HepG2 (cell line): Measurements from ENCODE around the gene PAM16. TPM values are rescaled to one million over a fixed set of nuclear protein-coding genes. Genes with fewer than 3 reads are reported as not detected.

Source experiments
- ATF3 ChIP-seq: sonication (generic); formaldehyde crosslinking; IDR thresholded peaks from 2 replicates; pipeline ENCODE4 v1.4.0; 2020; ENCODE audit warnings: missing genetic modification reagents
- CHD2 ChIP-seq: IDR thresholded peaks from 2 replicates; pipeline ENCODE4 v1.6.1; 2011; ENCODE audit warnings: low read depth, low read length, improper control_type of control experiment
- FOXM1 ChIP-seq: sonication (generic); formaldehyde crosslinking; IDR thresholded peaks from 2 replicates; pipeline ENCODE4 v1.5.0; 2020; ENCODE audit warnings: missing genetic modification reagents
- FOXP4 ChIP-seq: sonication (generic); formaldehyde crosslinking; IDR thresholded peaks from 2 replicates; pipeline ENCODE4 v1.4.0; 2020; ENCODE audit warnings: missing genetic modification reagents
- HES4 ChIP-seq: sonication (generic); formaldehyde crosslinking; IDR thresholded peaks from 2 replicates; pipeline ENCODE4 v1.9.0; 2021; ENCODE audit warnings: mild to moderate bottlenecking, missing genetic modification reagents, borderline replicate concordance
- HIVEP1 ChIP-seq: sonication (generic); formaldehyde crosslinking; IDR thresholded peaks from 2 replicates; pipeline ENCODE4 v1.4.0; 2020; ENCODE audit warnings: mild to moderate bottlenecking, missing genetic modification reagents
- KDM6A ChIP-seq: IDR thresholded peaks from 2 replicates; pipeline ENCODE4 v1.6.1; 2016; ENCODE audit warnings: low read depth
- MLX ChIP-seq: IDR thresholded peaks from 2 replicates; pipeline ENCODE4 v1.6.1; 2016
- MXD3 ChIP-seq: IDR thresholded peaks from 2 replicates; pipeline ENCODE4 v1.6.1; 2016; ENCODE audit warnings: mild to moderate bottlenecking, missing biosample characterization, missing genetic modification reagents
- NFYB ChIP-seq: sonication (generic); formaldehyde crosslinking; IDR thresholded peaks from 2 replicates; pipeline ENCODE4 v1.4.0; 2020; ENCODE audit warnings: missing genetic modification reagents
- PATZ1 ChIP-seq: sonication (generic); formaldehyde crosslinking; IDR thresholded peaks from 2 replicates; pipeline ENCODE4 v1.4.0; 2020; ENCODE audit warnings: missing genetic modification reagents
- PTBP1 ChIP-seq: fragments of 200-400 bp; formaldehyde crosslinking; IDR thresholded peaks from 2 replicates; pipeline ENCODE4 v1.6.1; 2018; ENCODE audit warnings: low read length, low read depth; ENCODE audit not compliant: poor library complexity, severe bottlenecking
- SETDB1 ChIP-seq: sonication (generic); formaldehyde crosslinking; IDR thresholded peaks from 2 replicates; pipeline ENCODE4 v1.5.1; 2020; ENCODE audit warnings: missing genetic modification reagents, mild to moderate bottlenecking, borderline replicate concordance
- ZBTB46 ChIP-seq: sonication (generic); formaldehyde crosslinking; IDR thresholded peaks from 2 replicates; pipeline ENCODE4 v1.4.0; 2020; ENCODE audit warnings: mild to moderate bottlenecking, missing genetic modification reagents, borderline replicate concordance
- ZFP36L1 ChIP-seq: sonication (generic); formaldehyde crosslinking; IDR thresholded peaks from 2 replicates; pipeline ENCODE4 v1.8.0; 2022; ENCODE audit warnings: mild to moderate bottlenecking, missing genetic modification reagents, moderate library complexity
- ZFP41 ChIP-seq: sonication (generic); formaldehyde crosslinking; IDR thresholded peaks from 2 replicates; pipeline ENCODE4 v1.4.0; 2020; ENCODE audit warnings: mild to moderate bottlenecking, missing genetic modification reagents, borderline replicate concordance
- ZNF274 ChIP-seq: sonication (generic); formaldehyde crosslinking; IDR thresholded peaks from 2 replicates; pipeline ENCODE4 v1.5.1; 2020; ENCODE audit warnings: mild to moderate bottlenecking, missing genetic modification reagents
- ZNF275 ChIP-seq: sonication (generic); formaldehyde crosslinking; IDR thresholded peaks from 2 replicates; pipeline ENCODE4 v1.8.0; 2022; ENCODE audit warnings: missing genetic modification reagents, mild to moderate bottlenecking, inconsistent platforms, borderline replicate concordance
- ZNF660 ChIP-seq: sonication (generic); formaldehyde crosslinking; IDR thresholded peaks from 2 replicates; pipeline ENCODE4 v1.5.1; 2020; ENCODE audit warnings: mild to moderate bottlenecking, low read depth, missing genetic modification reagents, borderline replicate concordance
- ZNF781 ChIP-seq: sonication (generic); formaldehyde crosslinking; IDR thresholded peaks from 2 replicates; pipeline ENCODE4 v1.5.1; 2020; ENCODE audit warnings: borderline replicate concordance, mild to moderate bottlenecking, missing genetic modification reagents; ENCODE audit errors: not compliant biosample characterization
- polyA plus RNA-seq, 8 experiments: library from polyadenylated mRNA; depleted of rRNA in 3 of 8; stranded (reverse) in 7 of 8; unstranded in 1 of 8; fragments of >200 nt; fragmentation: Illumina TruSeq in 4 of 8; extraction: Trizol in 4 of 8; gene quantifications; 2 replicates each; pipeline versions ENCODE4 v1.2.1 to v1.2.3, GENCODE V29; 2011 to 2016; ENCODE audit warnings: low read depth in 4 of 8, missing spikeins in 1 of 8, mixed read lengths in 1 of 8; ENCODE audit not compliant: insufficient read depth in 1 of 8
- total RNA-seq, 5 experiments: library from RNA; depleted of rRNA; stranded (reverse); fragments of >200 nt; fragmentation: Illumina TruSeq; extraction: Trizol; gene quantifications; 2 replicates each; pipeline ENCODE4 v1.2.3, GENCODE V29; 2016; ENCODE audit warnings: low read depth in 1 of 5

The PAM16 gene
- total and polyA plus RNA-seq, 2 of the 13 experiments (the other 11 are each of a cell fraction or from before 2014, with no cell fraction given) = 51.5 to 51.8 TPM

GRCh38 chr16:4307215-4308037 lies 43.7 kb downstream of the PAM16 start (continued):
- TF ChIP-seq ZFP41 (CRISPR knock-in tag) (no peak), MXD3 (CRISPR knock-in tag) (no peak), HIVEP1 (peak; percentile 91), ZNF274 (no peak), FOXM1 (CRISPR knock-in tag) (no peak), NFYB (CRISPR knock-in tag) (no peak), ATF3 (CRISPR knock-in tag) (0 out of 2 replicates have a peak, but pooled peaks have one; percentile 9), ZBTB46 (CRISPR knock-in tag) (no peak), ZNF781 (CRISPR knock-in tag) (no peak), HES4 (CRISPR knock-in tag) (no peak), ZNF275 (CRISPR knock-in tag) (no peak), SETDB1 (CRISPR knock-in tag) (no peak), MLX (CRISPR knock-in tag) (no peak), PATZ1 (CRISPR knock-in tag) (peak; percentile 98), FOXP4 (CRISPR knock-in tag) (no peak), ZNF660 (CRISPR knock-in tag) (no peak), PTBP1 (no peak), CHD2 (no peak), KDM6A (CRISPR knock-in tag) (no peak), ZFP36L1 (CRISPR knock-in tag) (no peak)
